Eye (tissue), 1 donor: ENCODE data around the gene MACROD2.
A peak's percentile ranks its signal among the peaks of the same experiment; 100 is the strongest.

Experiments used
- DNase-seq: peaks from one replicate; pipeline ENCODE4 v3.0.0-alpha.2; 2015

Gene MACROD2

GRCh38 chr20:15422966-15423365 lies 1427.7 kb downstream of the MACROD2 start:
- no peak for DNase-seq

DNA sequence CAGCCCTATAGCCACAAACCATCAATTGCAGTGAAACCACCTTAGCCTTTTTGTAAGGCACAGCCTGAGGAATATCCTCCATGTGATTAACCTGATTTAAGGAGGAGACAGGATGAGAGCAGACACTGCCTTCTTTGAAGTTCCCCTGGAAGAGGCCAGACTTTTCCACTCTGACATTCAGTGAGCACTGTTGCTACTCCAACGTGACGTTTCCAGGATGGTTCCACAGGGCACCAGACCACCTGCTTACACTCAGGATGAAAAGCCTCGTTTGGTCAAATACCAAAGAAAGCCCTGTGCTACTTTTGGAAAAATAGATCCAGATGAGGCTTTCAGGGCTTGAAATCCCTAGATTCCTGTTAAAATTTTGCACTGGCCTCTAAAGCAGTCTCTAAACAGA lies 1444.2 kb downstream of the MACROD2 start:
- no peak for DNase-seq

GRCh38 chr20:15440049-15440820 lies 1444.9 kb downstream of the MACROD2 start:
- DNase-seq = no peak

GRCh38 chr20:15445056-15445840 lies 1449.9 kb downstream of the MACROD2 start:
- DNase-seq = no peak

DNA sequence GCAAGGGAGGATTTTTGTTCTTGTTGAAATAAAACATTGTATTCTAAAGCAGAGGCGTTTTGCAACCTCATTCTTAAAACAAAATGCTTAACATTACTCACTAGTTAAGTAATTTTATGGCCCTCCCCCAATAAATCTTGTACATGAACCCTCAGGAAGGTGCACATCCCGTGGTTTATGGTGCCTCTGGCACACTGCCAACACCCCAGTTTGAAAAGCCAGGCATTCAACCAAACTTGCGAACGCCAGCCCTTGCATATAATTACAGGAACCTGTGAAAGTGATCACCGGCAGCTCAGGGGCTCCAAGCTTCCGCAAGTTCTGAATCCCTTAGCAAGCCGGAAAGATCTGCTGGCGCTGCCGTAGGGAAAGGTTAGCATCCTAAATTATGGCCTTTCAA lies 1451.1 kb downstream of the MACROD2 start:
- DNase-seq = peak; percentile 14

DNA sequence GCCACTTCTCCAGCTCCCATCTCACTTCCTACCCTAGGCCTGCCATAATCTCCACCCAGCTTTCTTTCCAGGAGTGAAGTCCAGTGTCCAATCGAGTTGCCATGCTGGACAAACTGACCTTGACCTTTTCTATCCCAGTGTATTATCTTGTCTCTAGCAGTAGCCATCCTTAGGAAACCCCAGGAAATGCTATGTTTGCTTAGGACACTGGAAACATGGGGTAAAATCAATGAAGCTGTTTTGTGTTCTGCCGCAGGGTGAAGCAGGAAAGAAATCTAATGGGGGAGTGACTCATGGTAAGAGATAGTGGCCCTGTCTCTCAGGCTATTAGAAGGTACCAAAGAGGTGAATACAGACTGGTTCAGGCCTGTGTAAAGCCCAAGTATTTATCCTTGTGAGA lies 1452.2 kb downstream of the MACROD2 start:
- DNase-seq = no peak

DNA sequence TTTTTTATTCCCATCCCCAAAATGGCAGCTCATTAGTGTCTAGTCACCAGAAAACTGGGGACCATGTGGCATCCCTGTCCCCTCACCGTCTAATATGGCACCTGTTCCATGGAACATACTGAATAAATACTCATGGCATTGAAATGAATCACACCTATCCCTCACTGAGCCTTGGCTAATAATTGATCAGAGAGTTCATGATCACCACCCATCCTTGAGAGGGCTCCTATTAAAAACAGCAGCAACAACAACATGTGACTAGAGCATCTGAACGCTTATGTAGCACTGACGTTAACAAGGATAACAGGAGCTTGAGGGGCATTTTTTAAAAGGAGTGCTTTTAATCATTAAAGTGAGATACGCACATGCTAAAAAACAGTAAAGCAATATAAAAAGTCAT lies 1453.7 kb downstream of the MACROD2 start:
- no peak for DNase-seq

- DNase-seq = no peak
Measured at GRCh38 chr20:15451241-15451640, 1455.9 kb downstream of the MACROD2 start.

- no peak for DNase-seq
Measured at GRCh38 chr20:15455279-15455678, 1460.0 kb downstream of the MACROD2 start.

- no peak for DNase-seq
Measured at GRCh38 chr20:15461938-15462337, 1466.6 kb downstream of the MACROD2 start.

GRCh38 chr20:15475483-15475882 lies 1480.2 kb downstream of the MACROD2 start:
- DNase-seq = no peak

DNA sequence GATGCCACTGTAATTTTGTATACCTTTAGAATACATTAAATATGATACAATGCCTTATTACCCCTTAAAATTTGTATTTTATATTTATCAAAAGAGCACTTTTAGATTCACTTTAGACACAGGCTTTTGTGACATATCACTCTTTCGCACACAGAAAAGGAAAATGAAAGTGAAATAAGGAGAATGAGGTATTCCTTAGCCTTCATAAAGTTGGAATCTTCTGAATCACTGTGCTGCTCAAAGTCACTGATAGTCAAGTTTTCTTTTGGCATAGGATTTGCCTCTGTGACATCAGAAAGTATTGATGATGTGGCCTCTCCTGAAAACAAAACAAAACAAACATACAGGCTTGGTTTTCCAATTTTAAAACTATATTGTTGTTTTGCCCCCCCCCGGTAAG lies 1480.9 kb downstream of the MACROD2 start:
- no peak for DNase-seq

DNA sequence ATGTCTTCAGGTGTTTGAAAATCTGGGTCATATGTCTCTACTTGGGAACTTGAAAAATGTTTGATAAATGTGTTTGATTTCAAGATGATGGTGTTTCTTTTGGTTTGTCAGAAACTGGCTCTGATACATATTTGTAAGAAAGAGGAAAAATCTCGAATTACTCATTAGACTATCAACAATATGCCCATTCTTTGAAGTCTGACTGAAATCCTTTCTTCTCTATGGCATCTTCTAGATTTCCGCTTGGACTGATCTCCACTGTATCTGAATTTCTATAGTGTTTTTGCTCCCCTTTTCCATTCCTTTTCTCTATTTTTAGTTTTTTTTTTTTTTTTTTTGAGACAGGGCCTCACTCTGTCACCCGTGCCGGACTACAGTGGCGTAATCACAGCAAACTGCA lies 1481.5 kb downstream of the MACROD2 start:
- no peak for DNase-seq

- DNase-seq = no peak
Measured at GRCh38 chr20:15482525-15482924, 1487.2 kb downstream of the MACROD2 start.

GRCh38 chr20:15485519-15485918 lies 1490.2 kb downstream of the MACROD2 start:
- DNase-seq = no peak

GRCh38 chr20:15487030-15487429 lies 1491.7 kb downstream of the MACROD2 start:
- no peak for DNase-seq

DNA sequence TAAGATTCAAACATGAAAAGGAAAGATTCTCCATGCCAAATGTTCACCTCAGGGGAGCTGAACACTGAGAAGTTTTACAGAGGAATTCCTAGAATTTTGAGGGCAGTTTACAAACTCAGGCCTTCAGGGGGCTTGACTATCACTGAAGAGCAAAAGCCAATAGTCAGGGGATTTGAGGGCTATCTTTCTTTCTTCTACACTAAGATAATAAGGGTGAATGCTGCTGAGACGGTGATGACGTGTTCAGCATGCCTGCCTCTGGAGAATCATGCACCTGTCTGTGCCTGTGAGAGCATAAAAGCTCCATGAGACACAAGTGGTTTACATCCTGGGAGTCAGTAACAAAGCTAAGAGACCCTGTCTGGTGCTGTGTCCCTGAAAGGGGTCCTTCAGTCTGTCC lies 1492.4 kb downstream of the MACROD2 start:
- no peak for DNase-seq

- DNase-seq = no peak
Measured at GRCh38 chr20:15491575-15491974, 1496.3 kb downstream of the MACROD2 start.

- DNase-seq = peak; percentile 50
Measured at GRCh38 chr20:15494851-15495250, 1499.5 kb downstream of the MACROD2 start.

- DNase-seq = no peak
Measured at GRCh38 chr20:15496501-15497039, 1501.3 kb downstream of the MACROD2 start.

- DNase-seq = no peak
Measured at GRCh38 chr20:15498926-15499325, 1503.6 kb downstream of the MACROD2 start.

DNA sequence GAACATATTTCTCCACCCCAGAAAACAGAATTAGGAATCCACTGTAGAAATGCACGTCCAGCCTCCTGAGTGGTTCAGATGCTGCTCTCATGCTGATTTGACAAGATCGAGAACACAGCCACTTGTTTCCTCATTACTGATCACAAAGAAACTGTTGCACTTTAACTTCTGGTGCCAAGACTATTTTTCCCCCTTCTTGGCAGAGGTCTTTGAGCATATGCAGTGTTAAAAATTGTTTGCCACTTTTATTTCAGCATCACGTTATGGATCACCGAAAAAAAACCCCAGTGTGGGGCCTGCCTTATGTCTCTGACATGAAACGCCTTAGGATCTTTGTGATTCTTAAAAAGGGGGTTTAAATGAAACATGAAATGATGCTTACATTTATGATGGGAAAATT lies 1511.0 kb downstream of the MACROD2 start:
- DNase-seq = no peak

GRCh38 chr20:15507151-15507550 lies 1511.8 kb downstream of the MACROD2 start:
- no peak for DNase-seq

DNA sequence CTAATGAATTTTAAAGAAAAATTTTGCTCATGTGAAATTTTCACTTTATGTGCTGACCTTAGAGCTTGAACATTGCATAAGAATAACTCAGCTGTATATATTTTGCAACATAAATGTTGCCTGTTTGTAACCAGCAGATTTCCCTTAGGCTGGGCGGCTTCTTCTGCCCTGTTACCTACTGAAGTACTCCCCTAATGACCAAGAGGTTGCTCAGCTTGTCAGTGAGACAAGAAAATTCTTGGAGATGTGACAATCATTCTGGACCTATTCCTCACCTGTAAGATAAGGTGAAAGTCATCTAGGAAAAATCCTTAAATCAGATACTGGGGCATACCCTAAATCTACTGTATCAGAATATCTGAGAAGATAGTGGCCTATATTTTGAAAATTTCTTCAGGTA lies 1516.2 kb downstream of the MACROD2 start:
- no peak for DNase-seq
